OCI-LY1 (cell line): Measurements from ENCODE around the gene AMOT.

ENCODE experiments used
- H2AFZ ChIP-seq: fragments of 200-600 bp; sonication (generic), shearing (Covaris generic); 2 replicates; pipeline ENCODE4 v1.6.0; 2014; ENCODE audit warnings: antibody characterized with exemption, mild to moderate bottlenecking, low read length
- H3F3A ChIP-seq: fragments of 200-600 bp; sonication (generic), shearing (Covaris generic); 2 replicates; pipeline ENCODE4 v1.6.0; 2014; ENCODE audit warnings: mild to moderate bottlenecking, antibody characterized with exemption, low read length, moderate library complexity; ENCODE audit not compliant: insufficient read depth
- H3K27ac ChIP-seq: fragments of 200-600 bp; sonication (generic); 2 replicates; pipeline ENCODE4 v1.5.1; 2014; ENCODE audit warnings: low read length, mixed run types, mild to moderate bottlenecking, low read depth; ENCODE audit not compliant: poor library complexity, severe bottlenecking
- H3K27me3 ChIP-seq: fragments of 200-600 bp; sonication (generic); 2 replicates; pipeline ENCODE4 v1.6.0; 2014; ENCODE audit warnings: antibody characterized with exemption, mild to moderate bottlenecking, low read length, moderate library complexity; ENCODE audit not compliant: insufficient read depth
- H3K36me3 ChIP-seq: fragments of 200-600 bp; sonication (generic); 2 replicates; pipeline ENCODE4 v1.6.1; 2014; ENCODE audit warnings: mild to moderate bottlenecking, antibody characterized with exemption, low read length, moderate library complexity, mixed read lengths; ENCODE audit not compliant: insufficient read depth
- H3K4me1 ChIP-seq: fragments of 200-600 bp; sonication (generic); 2 replicates; pipeline ENCODE4 v1.5.1; 2014; ENCODE audit warnings: mild to moderate bottlenecking, low read length, moderate library complexity; ENCODE audit not compliant: insufficient read depth, severe bottlenecking
- H3K4me2 ChIP-seq: fragments of 200-600 bp; sonication (generic), shearing (Covaris generic); 2 replicates; pipeline ENCODE4 v1.6.1; 2014; ENCODE audit warnings: low read length
- H3K4me3 ChIP-seq: fragments of 200-600 bp; sonication (generic); 2 replicates; pipeline ENCODE4 v1.5.1; 2014; ENCODE audit warnings: low read length, low read depth, mild to moderate bottlenecking, mixed read lengths; ENCODE audit not compliant: poor library complexity, severe bottlenecking
- H3K79me2 ChIP-seq: fragments of 200-600 bp; shearing (Covaris generic); 2 replicates; pipeline ENCODE4 v1.6.1; 2016; ENCODE audit warnings: mixed run types, low read length, mixed read lengths; ENCODE audit not compliant: insufficient read depth
- H3K9ac ChIP-seq: fragments of 200-600 bp; sonication (generic), shearing (Covaris generic); 2 replicates; pipeline ENCODE4 v1.6.1; 2014; ENCODE audit warnings: mild to moderate bottlenecking, low read length, mixed read lengths
- H3K9me2 ChIP-seq: fragments of 200-600 bp; sonication (generic), shearing (Covaris generic); 2 replicates; pipeline ENCODE4 v1.6.1; 2014; ENCODE audit warnings: low read depth, mild to moderate bottlenecking, low read length, mixed read lengths
- H3K9me3 ChIP-seq: fragments of 200-600 bp; shearing (Covaris generic); 2 replicates; pipeline ENCODE4 v1.6.1; 2014; ENCODE audit warnings: low read length, mixed read lengths
- H4K20me1 ChIP-seq: fragments of 200-600 bp; sonication (generic), shearing (Covaris generic); 2 replicates; pipeline ENCODE4 v1.6.0; 2016; ENCODE audit warnings: mild to moderate bottlenecking, low read length; ENCODE audit not compliant: insufficient read depth
- EZH2 ChIP-seq: fragments of 200-600 bp; sonication (generic), shearing (Covaris generic); IDR thresholded peaks from 2 replicates; pipeline ENCODE4 v1.8.0; 2017; ENCODE audit warnings: borderline replicate concordance, mixed run types, mild to moderate bottlenecking, antibody characterized with exemption, low read length, moderate library complexity, mixed read lengths
- TF ChIP-seq, protein P1 (sequence below): fragments of 200-600 bp; sonication (generic), shearing (Covaris generic); IDR thresholded peaks from 2 replicates; pipeline ENCODE4 v1.5.1; 2017; ENCODE audit warnings: mild to moderate bottlenecking, antibody characterized with exemption, low read length, moderate library complexity, mixed read lengths

Gene AMOT

DNA sequence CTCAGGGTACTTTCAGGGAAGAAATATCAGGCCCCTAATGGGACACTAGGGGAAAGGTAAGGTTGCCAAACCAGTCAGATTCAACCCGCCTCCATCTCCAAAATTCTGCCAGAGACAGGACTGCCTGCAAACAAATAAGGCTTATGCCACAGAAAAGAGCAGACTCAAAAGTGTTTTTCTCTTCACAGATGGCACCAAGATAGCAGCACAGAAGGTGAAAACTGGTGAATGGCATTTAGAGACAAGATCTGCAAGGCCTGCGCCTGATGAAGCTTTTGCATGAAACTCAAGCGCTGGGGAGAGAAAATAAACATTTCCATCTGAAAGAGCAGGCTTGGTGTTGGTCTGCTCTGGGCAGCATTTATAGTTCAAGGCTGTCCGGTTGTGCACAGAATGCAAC, 27.9 kb downstream of the AMOT start:
- no peak overlapping the region for H3K4me2 ChIP-seq
- no peak overlapping the region for H2AFZ ChIP-seq
- H3K9me2 ChIP-seq = no peaks in the 10 kb centered on the region
- H3K9me3 ChIP-seq = no peaks in the 10 kb centered on the region
- no peaks in the 10 kb centered on the region for H3F3A ChIP-seq
- H4K20me1 ChIP-seq = no peaks in the 10 kb centered on the region
- H3K79me2 ChIP-seq = no peaks in the 10 kb centered on the region
- H3K9ac ChIP-seq = no peak overlapping the region
- H3K27ac ChIP-seq = no peak overlapping the region
- no peak overlapping the region for H3K4me3 ChIP-seq
- H3K36me3 ChIP-seq = no peaks in the 10 kb centered on the region
- H3K4me1 ChIP-seq = no peaks in the 10 kb centered on the region
- no peaks in the 10 kb centered on the region for H3K27me3 ChIP-seq
- no peak for TF ChIP-seq EZH2
- TF ChIP-seq, protein P1, sequence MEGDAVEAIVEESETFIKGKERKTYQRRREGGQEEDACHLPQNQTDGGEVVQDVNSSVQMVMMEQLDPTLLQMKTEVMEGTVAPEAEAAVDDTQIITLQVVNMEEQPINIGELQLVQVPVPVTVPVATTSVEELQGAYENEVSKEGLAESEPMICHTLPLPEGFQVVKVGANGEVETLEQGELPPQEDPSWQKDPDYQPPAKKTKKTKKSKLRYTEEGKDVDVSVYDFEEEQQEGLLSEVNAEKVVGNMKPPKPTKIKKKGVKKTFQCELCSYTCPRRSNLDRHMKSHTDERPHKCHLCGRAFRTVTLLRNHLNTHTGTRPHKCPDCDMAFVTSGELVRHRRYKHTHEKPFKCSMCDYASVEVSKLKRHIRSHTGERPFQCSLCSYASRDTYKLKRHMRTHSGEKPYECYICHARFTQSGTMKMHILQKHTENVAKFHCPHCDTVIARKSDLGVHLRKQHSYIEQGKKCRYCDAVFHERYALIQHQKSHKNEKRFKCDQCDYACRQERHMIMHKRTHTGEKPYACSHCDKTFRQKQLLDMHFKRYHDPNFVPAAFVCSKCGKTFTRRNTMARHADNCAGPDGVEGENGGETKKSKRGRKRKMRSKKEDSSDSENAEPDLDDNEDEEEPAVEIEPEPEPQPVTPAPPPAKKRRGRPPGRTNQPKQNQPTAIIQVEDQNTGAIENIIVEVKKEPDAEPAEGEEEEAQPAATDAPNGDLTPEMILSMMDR = no peak

DNA sequence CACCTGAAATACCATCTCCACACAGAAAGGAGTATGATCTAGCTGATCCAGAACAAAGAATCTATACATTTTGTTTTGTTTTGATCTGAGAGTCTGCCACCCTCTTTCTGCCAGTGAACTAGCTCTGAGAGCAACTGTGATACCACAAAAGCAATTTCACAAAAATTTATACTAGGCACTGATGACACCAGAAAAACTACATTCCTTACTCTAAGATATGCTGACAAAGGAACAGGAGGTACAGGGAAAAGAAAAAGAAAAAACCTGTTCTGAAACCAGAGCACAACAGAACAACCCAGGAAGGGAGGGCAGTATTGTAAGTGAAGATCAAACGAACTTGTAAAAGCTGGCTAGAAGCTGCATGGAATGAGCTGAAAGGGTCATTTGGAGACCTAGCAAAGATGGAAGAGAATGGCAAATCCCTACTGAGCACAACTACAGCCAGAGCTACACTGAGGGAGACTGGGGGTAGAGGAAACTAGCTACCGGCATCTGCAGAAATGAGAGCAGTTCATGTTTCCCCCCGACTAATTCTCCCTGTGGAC, 31.9 kb downstream of the AMOT start:
- H3F3A ChIP-seq = no peaks in the 10 kb centered on the region
- TF ChIP-seq, protein P1 = no peak
- no peak for TF ChIP-seq EZH2
- no peaks in the 10 kb centered on the region for H3K9me3 ChIP-seq
- no peak overlapping the region for H3K4me2 ChIP-seq
- no peak overlapping the region for H3K9ac ChIP-seq
- no peaks in the 10 kb centered on the region for H3K79me2 ChIP-seq
- H3K27me3 ChIP-seq = no peaks in the 10 kb centered on the region
- no peak overlapping the region for H2AFZ ChIP-seq
- no peaks in the 10 kb centered on the region for H4K20me1 ChIP-seq
- no peak overlapping the region for H3K4me3 ChIP-seq
- H3K36me3 ChIP-seq = no peaks in the 10 kb centered on the region
- H3K9me2 ChIP-seq = no peaks in the 10 kb centered on the region
- no peaks in the 10 kb centered on the region for H3K4me1 ChIP-seq
- H3K27ac ChIP-seq = no peak overlapping the region

DNA sequence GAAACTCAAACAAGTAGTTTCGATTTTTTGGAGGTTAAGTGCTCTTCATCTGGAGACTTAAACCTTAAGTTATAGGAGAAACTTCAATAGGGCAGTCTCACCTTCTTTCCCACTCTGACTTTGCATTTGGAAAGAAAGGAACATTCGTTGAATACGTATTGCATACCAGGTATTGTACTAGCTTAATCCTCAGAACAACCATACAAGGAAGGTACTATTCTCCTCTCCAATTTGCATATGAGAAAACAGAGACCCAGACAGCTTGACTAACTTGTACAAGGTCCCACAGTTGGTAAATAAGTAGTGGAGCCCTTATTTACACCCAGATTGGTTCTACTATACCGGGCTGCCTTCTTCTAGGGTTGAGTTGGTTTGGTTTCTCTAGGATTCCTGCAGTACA, 32.6 kb downstream of the AMOT start:
- no peak overlapping the region for H3K4me2 ChIP-seq
- H3K27ac ChIP-seq = no peak overlapping the region
- H3K4me3 ChIP-seq = no peak overlapping the region
- TF ChIP-seq, protein P1 = no peak
- TF ChIP-seq EZH2 = no peak
- no peaks in the 10 kb centered on the region for H3K4me1 ChIP-seq
- H3K36me3 ChIP-seq = no peaks in the 10 kb centered on the region
- no peaks in the 10 kb centered on the region for H3K9me2 ChIP-seq
- H4K20me1 ChIP-seq = no peaks in the 10 kb centered on the region
- H3K79me2 ChIP-seq = no peaks in the 10 kb centered on the region
- no peaks in the 10 kb centered on the region for H3K9me3 ChIP-seq
- no peaks in the 10 kb centered on the region for H3F3A ChIP-seq
- H3K27me3 ChIP-seq = no peaks in the 10 kb centered on the region
- no peak overlapping the region for H2AFZ ChIP-seq
- no peak overlapping the region for H3K9ac ChIP-seq
